ENCODE measurements around the gene PARD3. TPM values are rescaled to one million over a fixed set of nuclear protein-coding genes. Genes with fewer than 3 reads are reported as not detected.
"Not testable (repeated sequence)": the region's sequence is repeated elsewhere in the genome, so short reads cannot be mapped to it uniquely, and the experiment has no call there.

Gene PARD3
- total and polyA plus RNA-seq, 8 donors: 25.6 to 54.5 (median 47.8) TPM

- H3K4me1 ChIP-seq: peaks cover 27 to 46% of the 10 kb centered on the region in 2 donors
- no peak overlapping the region for H3K4me3 ChIP-seq
- H3K27ac ChIP-seq: no peak overlapping the region
- ATAC-seq: no peak
- no peak for DNase-seq
- no peaks in the 10 kb centered on the region for H3K9me3 ChIP-seq
- H3K27me3 ChIP-seq: no peaks in the 10 kb centered on the region
- no peaks in the 10 kb centered on the region for H3K36me3 ChIP-seq
- intact Hi-C loops (cut with DNase I): no loop called here
- no peak for TF ChIP-seq CTCF (IDR thresholded peaks at IDR 0.05)
Measured at GRCh38 chr10:34707656-34708055, 107.4 kb downstream of the PARD3 start.

GRCh38 chr10:34706992-34707391 is 108.1 kb downstream of the PARD3 start:
- H3K27me3 ChIP-seq; H3K27ac ChIP-seq; H3K4me3 ChIP-seq; ATAC-seq; intact Hi-C loops (cut with DNase I); DNase-seq; H3K9me3 ChIP-seq; H3K36me3 ChIP-seq: not testable (repeated sequence)
- peaks cover 27 to 45% of the 10 kb centered on the region in 2 donors for H3K4me1 ChIP-seq

- no peaks in the 10 kb centered on the region for H3K27me3 ChIP-seq
- DNase-seq (no peak), ATAC-seq (no peak)
- H3K36me3 ChIP-seq: no peaks in the 10 kb centered on the region
- no peak overlapping the region for H3K4me3 ChIP-seq
- no peak for TF ChIP-seq CTCF (IDR thresholded peaks at IDR 0.05)
- peaks cover 19 to 37% of the 10 kb centered on the region in 2 donors for H3K4me1 ChIP-seq
- no peaks in the 10 kb centered on the region for H3K9me3 ChIP-seq
- intact Hi-C loops (cut with DNase I): no loop called here
- no peak overlapping the region for H3K27ac ChIP-seq
Measured at GRCh38 chr10:34706147-34706546, 108.9 kb downstream of the PARD3 start.

- Histone ChIP-seq H3K9me3 (no peaks in the 10 kb centered on the region), H3K27ac (peak overlapping the region in 1 of 2 donors; percentile 9), H3K36me3 (no peaks in the 10 kb centered on the region), H3K4me3 (no peak overlapping the region), H3K27me3 (no peaks in the 10 kb centered on the region), H3K4me1 (peaks cover 14 to 31% of the 10 kb centered on the region in 2 donors)
- ATAC-seq (no peak), DNase-seq (no peak)
- intact Hi-C loops (cut with DNase I): no loop called here
- TF ChIP-seq CTCF (IDR thresholded peaks at IDR 0.05): no peak
Measured at GRCh38 chr10:34705563-34705962, 109.5 kb downstream of the PARD3 start.

- H3K27me3 ChIP-seq: no peaks in the 10 kb centered on the region
- H3K4me1 ChIP-seq: peaks cover 7 to 34% of the 10 kb centered on the region in 2 donors
- H3K36me3 ChIP-seq: no peaks in the 10 kb centered on the region
- no peaks in the 10 kb centered on the region for H3K9me3 ChIP-seq
- ATAC-seq (no peak), DNase-seq (peak in 1 of 4 donors; percentile 19)
- no peak for TF ChIP-seq CTCF (IDR thresholded peaks at IDR 0.05)
- intact Hi-C loops (cut with DNase I): no loop called here
- peak overlapping the region in 1 of 2 donors; percentile 9 for H3K27ac ChIP-seq
- no peak overlapping the region for H3K4me3 ChIP-seq
Measured at GRCh38 chr10:34704526-34705184, 110.4 kb downstream of the PARD3 start.

GRCh38 chr10:34702982-34703381 is 112.1 kb downstream of the PARD3 start:
- H3K4me3 ChIP-seq: no peak overlapping the region
- no peak for DNase-seq
- intact Hi-C loops (cut with DNase I): no loop called here
- no peaks in the 10 kb centered on the region for H3K27me3 ChIP-seq
- H3K27ac ChIP-seq: no peak overlapping the region
- peaks cover 12 to 36% of the 10 kb centered on the region in 2 donors for H3K4me1 ChIP-seq
- no peak for TF ChIP-seq CTCF (IDR thresholded peaks at IDR 0.05)
- ATAC-seq: no peak
- no peaks in the 10 kb centered on the region for H3K36me3 ChIP-seq
- H3K9me3 ChIP-seq: no peaks in the 10 kb centered on the region
